Stimulated activated naive CD8-positive, alpha-beta T cell treated with anti-CD3 and anti-CD28 coated beads, Interleukin-15, Interleukin-2, amounts not matched to agents 100 ng/mL and 50 ng/mL, for 24 hours (primary cell): Measurements from ENCODE around the gene ASB1.

Source experiments
- H3K27ac Mint-ChIP-seq: one replicate; pipeline ENCODE4 v1.8.0; 2021; ENCODE audit warnings: mild to moderate bottlenecking, mixed read lengths
- H3K27me3 Mint-ChIP-seq: one replicate; pipeline ENCODE4 v1.8.0; 2021; ENCODE audit warnings: mixed read lengths
- H3K36me3 Mint-ChIP-seq: one replicate; pipeline ENCODE4 v1.8.0; 2021; ENCODE audit warnings: low read depth, mixed read lengths
- H3K4me1 Mint-ChIP-seq: one replicate; pipeline ENCODE4 v1.8.0; 2021; ENCODE audit warnings: low read depth, mixed read lengths
- H3K4me3 Mint-ChIP-seq: one replicate; pipeline ENCODE4 v1.8.0; 2021; ENCODE audit warnings: mild to moderate bottlenecking, mixed read lengths
- H3K9me3 Mint-ChIP-seq: one replicate; pipeline ENCODE4 v1.8.0; 2021; ENCODE audit warnings: mixed read lengths

The ASB1 gene

GRCh38 chr2:238427435-238428162 lies 872 bp downstream of the ASB1 start:
- peak overlapping the region; percentile 91 for H3K27ac Mint-ChIP-seq
- H3K9me3 Mint-ChIP-seq: no peaks in the 10 kb centered on the region
- no peaks in the 10 kb centered on the region for H3K27me3 Mint-ChIP-seq
- H3K4me1 Mint-ChIP-seq: peaks cover 46% of the 10 kb centered on the region
- H3K36me3 Mint-ChIP-seq: peaks cover 27% of the 10 kb centered on the region
- H3K4me3 Mint-ChIP-seq: peak overlapping the region; percentile 93

GRCh38 chr2:238428866-238429265 lies 2.1 kb downstream of the ASB1 start:
- no peaks in the 10 kb centered on the region for H3K27me3 Mint-ChIP-seq
- H3K27ac Mint-ChIP-seq: peak overlapping the region; percentile 75
- H3K9me3 Mint-ChIP-seq: no peaks in the 10 kb centered on the region
- peaks cover 36% of the 10 kb centered on the region for H3K36me3 Mint-ChIP-seq
- peaks cover 50% of the 10 kb centered on the region for H3K4me1 Mint-ChIP-seq
- peak overlapping the region; percentile 93 for H3K4me3 Mint-ChIP-seq

DNA sequence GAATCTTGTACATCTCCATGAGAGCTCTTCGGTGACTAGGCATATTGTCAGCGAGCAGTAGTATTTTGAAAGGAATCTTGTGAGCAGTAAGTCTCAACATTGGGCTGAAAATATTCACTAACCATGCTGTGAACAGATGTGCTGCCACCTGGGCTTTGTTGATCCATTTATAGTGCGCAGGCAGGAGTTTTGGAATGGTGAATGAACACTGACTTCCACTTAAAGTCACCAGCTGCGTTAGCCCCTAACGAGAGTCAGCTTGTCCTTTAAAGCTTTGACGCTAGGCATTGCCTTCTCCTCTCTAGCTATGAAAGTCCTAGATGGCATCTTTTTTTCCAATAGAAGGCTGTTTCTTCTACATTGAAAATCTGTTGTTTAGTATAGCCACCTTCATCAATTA lies 4.1 kb downstream of the ASB1 start:
- Mint-ChIP-seq H3K4me3 (no peak overlapping the region), H3K27me3 (no peaks in the 10 kb centered on the region), H3K4me1 (peaks cover 47% of the 10 kb centered on the region), H3K36me3 (peaks cover 46% of the 10 kb centered on the region), H3K9me3 (no peaks in the 10 kb centered on the region), H3K27ac (peak overlapping the region; percentile 2)

DNA sequence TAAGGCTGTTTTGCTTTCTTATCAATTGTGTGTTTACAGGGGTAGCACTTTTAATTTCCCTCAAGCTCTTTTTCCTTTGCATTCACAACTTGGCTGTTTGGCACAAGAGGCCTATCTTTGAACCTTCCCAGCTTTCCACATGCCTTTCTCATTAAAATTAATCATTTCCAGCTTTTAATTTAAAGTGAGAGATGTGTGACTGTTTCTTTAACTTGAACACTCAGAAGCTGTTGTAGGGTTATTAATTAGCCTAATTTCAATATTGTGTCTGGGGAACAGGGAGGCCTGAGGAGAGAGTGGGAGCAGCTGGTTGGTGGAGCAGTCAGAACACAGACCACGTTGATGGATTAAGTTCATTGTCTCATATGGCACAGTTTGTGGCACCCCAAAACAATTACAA lies 4.7 kb downstream of the ASB1 start:
- H3K27ac Mint-ChIP-seq: no peak overlapping the region
- no peaks in the 10 kb centered on the region for H3K27me3 Mint-ChIP-seq
- H3K4me3 Mint-ChIP-seq: no peak overlapping the region
- H3K36me3 Mint-ChIP-seq: peaks cover 53% of the 10 kb centered on the region
- H3K4me1 Mint-ChIP-seq: peaks cover 43% of the 10 kb centered on the region
- no peaks in the 10 kb centered on the region for H3K9me3 Mint-ChIP-seq

- no peaks in the 10 kb centered on the region for H3K27me3 Mint-ChIP-seq
- H3K9me3 Mint-ChIP-seq: no peaks in the 10 kb centered on the region
- no peak overlapping the region for H3K27ac Mint-ChIP-seq
- H3K4me1 Mint-ChIP-seq: peaks cover 43% of the 10 kb centered on the region
- no peak overlapping the region for H3K4me3 Mint-ChIP-seq
- peaks cover 64% of the 10 kb centered on the region for H3K36me3 Mint-ChIP-seq
These were observed 6.7 kb downstream of the ASB1 start for GRCh38 chr2:238433300-238433915.

DNA sequence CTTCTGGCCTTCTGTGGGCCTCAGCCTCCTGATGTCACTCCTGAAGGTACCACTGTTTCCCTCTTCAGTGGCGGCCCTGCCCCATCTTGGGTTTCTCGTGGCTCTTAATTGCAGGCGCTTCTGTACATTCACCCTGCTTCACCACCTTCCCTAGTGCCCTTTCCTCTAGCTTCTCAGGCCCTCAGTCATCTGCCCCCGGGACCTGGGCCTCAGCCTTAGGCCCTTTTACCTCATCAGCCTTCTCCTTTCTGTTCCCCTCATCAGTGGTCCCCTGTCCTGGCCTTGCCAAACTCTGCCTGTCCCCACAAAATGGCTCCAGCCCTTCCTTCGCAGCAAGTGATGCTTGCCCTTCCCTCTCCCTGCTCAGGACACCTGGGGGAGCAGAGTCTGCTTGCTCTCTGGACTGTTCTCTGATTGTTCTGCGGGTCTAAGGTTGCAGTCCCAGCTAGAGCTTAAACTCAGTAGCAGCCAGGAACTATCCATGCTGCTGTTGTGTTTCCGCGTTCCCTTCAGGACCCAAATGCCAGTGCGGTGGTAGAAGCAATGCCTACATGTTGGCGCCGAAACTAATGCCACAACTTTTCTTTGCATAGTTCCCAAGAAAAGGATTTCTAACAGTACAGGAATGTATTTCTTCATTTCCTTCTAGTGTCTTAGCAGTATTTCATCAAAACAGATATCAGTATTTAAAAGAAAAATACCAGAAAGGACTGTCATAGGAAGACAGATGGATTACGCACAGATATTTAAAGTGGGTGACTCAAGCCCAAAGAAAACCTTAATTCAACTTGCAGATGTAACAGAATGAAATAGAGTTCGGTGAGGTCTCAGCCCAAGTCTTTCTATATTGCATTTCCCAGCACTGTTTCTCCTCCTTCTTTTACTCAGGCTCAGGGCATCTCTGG lies 7.5 kb downstream of the ASB1 start:
- Mint-ChIP-seq H3K4me1 (peaks cover 43% of the 10 kb centered on the region), H3K27me3 (no peaks in the 10 kb centered on the region), H3K36me3 (peaks cover 64% of the 10 kb centered on the region), H3K9me3 (no peaks in the 10 kb centered on the region), H3K27ac (peak overlapping the region; percentile 60), H3K4me3 (no peak overlapping the region)

GRCh38 chr2:238434846-238435751 lies 8.4 kb downstream of the ASB1 start:
- Mint-ChIP-seq H3K27ac (no peak overlapping the region), H3K4me3 (no peak overlapping the region), H3K27me3 (no peaks in the 10 kb centered on the region), H3K36me3 (peaks cover 64% of the 10 kb centered on the region), H3K9me3 (no peaks in the 10 kb centered on the region), H3K4me1 (peaks cover 46% of the 10 kb centered on the region)

DNA sequence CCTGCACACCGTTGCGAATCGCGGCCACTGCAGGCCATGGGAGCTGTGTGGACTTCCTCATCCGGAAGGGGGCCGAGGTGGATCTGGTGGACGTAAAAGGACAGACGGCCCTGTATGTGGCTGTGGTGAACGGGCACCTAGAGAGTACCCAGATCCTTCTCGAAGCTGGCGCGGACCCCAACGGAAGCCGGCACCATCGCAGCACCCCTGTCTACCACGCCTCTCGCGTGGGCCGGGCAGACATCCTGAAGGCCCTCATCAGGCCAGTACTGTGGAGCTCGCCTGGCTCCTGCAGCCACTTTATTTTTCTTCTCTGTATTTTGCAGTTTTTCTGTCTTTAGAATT lies 9.0 kb downstream of the ASB1 start:
- Mint-ChIP-seq H3K4me1 (peaks cover 46% of the 10 kb centered on the region), H3K27me3 (no peaks in the 10 kb centered on the region), H3K27ac (no peak overlapping the region), H3K9me3 (no peaks in the 10 kb centered on the region), H3K36me3 (peaks cover 64% of the 10 kb centered on the region), H3K4me3 (no peak overlapping the region)

DNA sequence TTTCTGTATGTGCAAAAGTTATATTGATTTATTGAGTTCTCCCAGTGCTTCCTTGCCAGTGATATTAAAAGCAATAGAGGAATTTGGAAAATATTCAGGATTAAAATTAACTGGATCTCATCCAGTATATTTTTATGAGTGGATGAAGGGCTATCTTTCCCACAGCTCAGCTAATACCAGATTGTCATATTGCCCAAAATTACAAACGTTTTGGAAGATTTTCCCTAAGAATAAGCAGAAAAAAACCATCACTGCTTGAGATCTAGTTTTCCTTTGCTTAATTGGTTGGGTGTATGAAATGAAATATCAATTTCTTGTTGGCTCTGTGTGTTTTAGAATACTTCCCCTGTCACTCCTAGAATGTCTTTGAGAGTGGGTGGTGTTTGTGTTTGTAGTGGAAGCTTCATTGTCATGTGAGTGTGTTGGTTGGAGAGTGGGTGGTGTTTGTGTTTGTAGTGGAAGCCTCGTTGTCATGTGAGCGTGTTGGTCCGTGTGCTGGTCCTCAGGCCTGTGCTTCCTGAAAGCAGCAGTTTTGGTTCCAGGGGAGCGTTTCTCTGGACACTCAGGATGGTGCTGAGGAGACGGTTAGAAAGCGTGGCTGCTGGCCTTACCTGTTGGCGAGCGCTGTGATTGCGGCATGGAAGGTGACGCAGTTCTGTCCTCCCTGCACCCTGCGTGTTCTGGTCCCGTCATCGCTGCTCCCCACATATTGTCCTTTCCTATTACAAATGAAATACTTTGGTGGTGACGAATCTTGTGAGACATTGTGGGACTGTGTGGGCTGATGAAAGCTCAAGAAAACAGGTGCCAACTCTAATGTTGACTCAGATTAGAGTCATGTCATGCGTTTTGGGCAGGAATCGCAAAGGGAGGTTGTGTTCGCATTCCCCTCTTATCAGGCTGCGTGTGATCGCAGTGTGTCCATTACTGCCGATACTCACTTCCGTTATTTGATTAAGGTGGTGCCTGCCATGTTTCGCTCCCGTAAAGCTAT lies 12.4 kb downstream of the ASB1 start:
- Mint-ChIP-seq H3K9me3 (no peaks in the 10 kb centered on the region), H3K36me3 (peaks cover 77% of the 10 kb centered on the region), H3K4me3 (peak overlapping the region; percentile 78), H3K4me1 (peaks cover 53% of the 10 kb centered on the region), H3K27me3 (no peaks in the 10 kb centered on the region), H3K27ac (peak overlapping the region; percentile 98)

DNA sequence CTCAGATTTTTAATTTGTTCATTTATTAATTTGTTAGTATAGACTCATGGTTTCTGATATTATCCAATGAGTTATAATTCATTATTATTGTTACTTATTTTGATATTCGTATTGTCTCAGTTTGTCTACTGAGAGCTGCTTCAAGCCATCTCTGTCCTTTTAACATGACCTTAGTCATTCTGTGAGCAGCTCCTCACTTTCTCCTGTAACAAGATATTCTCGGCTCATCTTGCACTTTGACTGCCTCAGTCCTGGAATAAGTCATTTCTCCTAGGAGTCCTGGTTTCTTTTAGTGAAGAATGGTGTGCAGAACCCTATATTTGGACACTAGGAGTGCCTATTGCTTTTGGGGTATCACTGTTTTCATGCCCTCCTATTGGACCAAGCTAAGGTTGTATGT lies 13.2 kb downstream of the ASB1 start:
- Mint-ChIP-seq H3K4me1 (peaks cover 53% of the 10 kb centered on the region), H3K9me3 (no peaks in the 10 kb centered on the region)

GRCh38 chr2:238440331-238440730 lies 13.6 kb downstream of the ASB1 start:
- Mint-ChIP-seq H3K9me3 (no peaks in the 10 kb centered on the region), H3K27me3 (no peaks in the 10 kb centered on the region), H3K4me1 (peaks cover 53% of the 10 kb centered on the region), H3K27ac (peak overlapping the region; percentile 98), H3K36me3 (peaks cover 82% of the 10 kb centered on the region), H3K4me3 (peak overlapping the region; percentile 39)

More for the DNA sequence above, 13.2 kb downstream of the ASB1 start:
- peak overlapping the region; percentile 39 for H3K4me3 Mint-ChIP-seq
- peaks cover 78% of the 10 kb centered on the region for H3K36me3 Mint-ChIP-seq
- H3K27ac Mint-ChIP-seq: peak overlapping the region; percentile 98
- H3K27me3 Mint-ChIP-seq: no peaks in the 10 kb centered on the region

DNA sequence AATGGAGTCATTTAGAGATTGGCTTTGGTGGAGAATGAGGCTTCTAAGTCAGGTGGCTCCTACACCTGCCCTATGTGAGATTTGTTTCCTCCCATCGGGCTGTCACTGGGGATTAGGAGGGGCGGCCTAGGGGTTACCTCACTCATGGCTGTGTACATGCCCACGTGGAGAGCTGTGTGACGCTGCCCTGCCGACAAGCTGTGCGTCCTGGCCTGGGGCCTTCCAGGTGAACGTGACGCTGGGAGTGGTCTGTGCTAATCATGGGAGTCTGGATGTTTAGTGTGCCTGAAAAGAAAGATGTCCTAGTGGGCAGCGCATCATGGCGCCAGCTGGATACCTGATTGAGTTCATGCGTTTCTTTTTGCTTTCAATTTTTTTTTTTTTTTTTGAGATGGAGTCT lies 14.0 kb downstream of the ASB1 start:
- no peaks in the 10 kb centered on the region for H3K27me3 Mint-ChIP-seq
- peaks cover 86% of the 10 kb centered on the region for H3K36me3 Mint-ChIP-seq
- H3K4me3 Mint-ChIP-seq: no peak overlapping the region
- H3K27ac Mint-ChIP-seq: no peak overlapping the region
- peaks cover 53% of the 10 kb centered on the region for H3K4me1 Mint-ChIP-seq
- H3K9me3 Mint-ChIP-seq: no peaks in the 10 kb centered on the region

DNA sequence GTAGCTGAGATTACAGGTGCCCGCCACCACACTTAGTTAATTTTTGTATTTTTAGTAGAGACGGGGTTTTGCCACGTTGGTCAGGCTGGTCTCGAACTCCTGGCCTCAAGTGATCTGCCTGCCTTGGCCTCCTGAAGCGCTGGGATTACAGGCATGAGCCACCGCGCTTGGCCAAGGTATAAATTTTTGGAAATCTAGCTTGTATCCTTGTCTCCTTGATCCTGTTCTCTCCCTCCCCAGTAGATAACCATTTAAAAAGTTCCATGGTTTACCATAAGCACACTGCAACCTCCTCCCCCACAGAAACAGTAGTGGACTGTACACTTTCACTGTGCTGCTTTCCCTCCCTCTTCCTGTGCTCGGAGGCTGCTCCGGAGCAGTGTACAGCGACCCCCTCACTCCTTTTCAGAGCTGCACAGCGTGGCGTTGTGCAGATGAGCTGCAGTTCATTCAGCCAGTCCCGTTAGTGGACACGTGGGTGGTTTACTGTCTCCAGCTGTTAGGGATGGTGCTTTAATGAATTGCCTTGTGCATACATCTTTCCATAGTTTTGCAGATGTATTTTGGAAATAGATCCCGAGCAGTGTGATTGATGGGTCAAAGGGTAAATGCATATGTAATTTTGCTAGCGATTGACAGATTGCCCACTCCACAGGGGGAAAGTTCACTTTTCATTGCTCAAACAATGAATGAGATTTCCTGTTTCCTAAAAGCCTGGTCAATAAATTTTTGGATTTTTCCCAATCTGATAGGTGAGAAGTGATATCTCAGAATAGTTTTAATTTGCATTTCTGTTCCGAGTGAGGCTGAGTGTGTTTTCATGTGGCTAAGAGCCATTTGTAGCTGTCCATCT lies 14.8 kb downstream of the ASB1 start:
- no peak overlapping the region for H3K4me3 Mint-ChIP-seq
- peaks cover 53% of the 10 kb centered on the region for H3K4me1 Mint-ChIP-seq
- H3K27ac Mint-ChIP-seq: no peak overlapping the region
- no peaks in the 10 kb centered on the region for H3K9me3 Mint-ChIP-seq
- peaks cover 85% of the 10 kb centered on the region for H3K36me3 Mint-ChIP-seq
- H3K27me3 Mint-ChIP-seq: no peaks in the 10 kb centered on the region
